GM12875 (cell line): Measurements from ENCODE around the gene SMAD4.

Experiments
- H3K4me3 ChIP-seq: one replicate; pipeline ENCODE4 v1.5.1; 2011; ENCODE audit warnings: low read depth, low read length, control low read depth
- TF ChIP-seq, protein P1 (sequence below): IDR thresholded peaks from 2 replicates; pipeline ENCODE4 v1.5.1; 2011; ENCODE audit warnings: low read depth, mild to moderate bottlenecking, control low read depth, inconsistent platforms, low read length, moderate library complexity, borderline replicate concordance; ENCODE audit not compliant: insufficient read depth

The SMAD4 gene

DNA sequence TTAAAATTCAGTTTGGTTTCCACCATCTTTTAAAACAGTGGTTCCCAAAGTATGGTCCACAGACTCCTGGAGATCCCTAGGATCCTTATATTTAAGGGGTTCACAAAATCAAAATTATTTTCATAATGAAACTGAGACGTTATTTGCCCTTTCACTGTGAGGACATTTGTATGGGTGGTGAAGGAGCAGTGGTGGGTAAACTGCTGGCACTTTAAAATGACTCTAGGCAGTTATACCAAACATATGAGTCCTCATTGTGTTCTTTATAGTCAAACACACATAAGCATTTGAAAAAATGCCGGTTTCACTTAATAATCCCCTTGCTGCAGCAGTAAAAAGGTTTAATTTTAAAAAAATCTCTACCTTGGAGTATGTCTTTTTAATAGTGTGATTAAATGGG is 7.2 kb downstream of the SMAD4 start:
- no peak overlapping the region for H3K4me3 ChIP-seq
- TF ChIP-seq, protein P1, sequence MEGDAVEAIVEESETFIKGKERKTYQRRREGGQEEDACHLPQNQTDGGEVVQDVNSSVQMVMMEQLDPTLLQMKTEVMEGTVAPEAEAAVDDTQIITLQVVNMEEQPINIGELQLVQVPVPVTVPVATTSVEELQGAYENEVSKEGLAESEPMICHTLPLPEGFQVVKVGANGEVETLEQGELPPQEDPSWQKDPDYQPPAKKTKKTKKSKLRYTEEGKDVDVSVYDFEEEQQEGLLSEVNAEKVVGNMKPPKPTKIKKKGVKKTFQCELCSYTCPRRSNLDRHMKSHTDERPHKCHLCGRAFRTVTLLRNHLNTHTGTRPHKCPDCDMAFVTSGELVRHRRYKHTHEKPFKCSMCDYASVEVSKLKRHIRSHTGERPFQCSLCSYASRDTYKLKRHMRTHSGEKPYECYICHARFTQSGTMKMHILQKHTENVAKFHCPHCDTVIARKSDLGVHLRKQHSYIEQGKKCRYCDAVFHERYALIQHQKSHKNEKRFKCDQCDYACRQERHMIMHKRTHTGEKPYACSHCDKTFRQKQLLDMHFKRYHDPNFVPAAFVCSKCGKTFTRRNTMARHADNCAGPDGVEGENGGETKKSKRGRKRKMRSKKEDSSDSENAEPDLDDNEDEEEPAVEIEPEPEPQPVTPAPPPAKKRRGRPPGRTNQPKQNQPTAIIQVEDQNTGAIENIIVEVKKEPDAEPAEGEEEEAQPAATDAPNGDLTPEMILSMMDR = no peak

DNA sequence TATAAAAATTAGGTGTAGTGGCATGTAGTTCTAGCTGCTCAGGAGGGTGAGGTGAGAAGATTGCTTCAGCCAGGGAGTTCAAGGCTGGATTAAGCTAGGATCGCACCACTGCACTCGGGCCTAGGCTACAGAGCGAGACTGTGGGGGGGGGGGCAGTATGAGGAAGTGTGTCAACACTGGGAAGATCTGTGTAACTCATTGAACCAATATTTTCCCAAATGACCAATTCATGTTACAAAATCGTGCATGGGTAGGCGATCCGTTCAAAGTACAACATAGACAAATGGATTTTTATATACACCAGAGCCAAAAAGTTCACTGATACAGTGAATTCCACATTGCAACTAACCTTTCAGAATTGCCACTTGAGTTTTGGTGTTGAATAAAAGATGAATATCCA is 8.1 kb downstream of the SMAD4 start:
- no peak overlapping the region for H3K4me3 ChIP-seq
- TF ChIP-seq, protein P1 = no peak

DNA sequence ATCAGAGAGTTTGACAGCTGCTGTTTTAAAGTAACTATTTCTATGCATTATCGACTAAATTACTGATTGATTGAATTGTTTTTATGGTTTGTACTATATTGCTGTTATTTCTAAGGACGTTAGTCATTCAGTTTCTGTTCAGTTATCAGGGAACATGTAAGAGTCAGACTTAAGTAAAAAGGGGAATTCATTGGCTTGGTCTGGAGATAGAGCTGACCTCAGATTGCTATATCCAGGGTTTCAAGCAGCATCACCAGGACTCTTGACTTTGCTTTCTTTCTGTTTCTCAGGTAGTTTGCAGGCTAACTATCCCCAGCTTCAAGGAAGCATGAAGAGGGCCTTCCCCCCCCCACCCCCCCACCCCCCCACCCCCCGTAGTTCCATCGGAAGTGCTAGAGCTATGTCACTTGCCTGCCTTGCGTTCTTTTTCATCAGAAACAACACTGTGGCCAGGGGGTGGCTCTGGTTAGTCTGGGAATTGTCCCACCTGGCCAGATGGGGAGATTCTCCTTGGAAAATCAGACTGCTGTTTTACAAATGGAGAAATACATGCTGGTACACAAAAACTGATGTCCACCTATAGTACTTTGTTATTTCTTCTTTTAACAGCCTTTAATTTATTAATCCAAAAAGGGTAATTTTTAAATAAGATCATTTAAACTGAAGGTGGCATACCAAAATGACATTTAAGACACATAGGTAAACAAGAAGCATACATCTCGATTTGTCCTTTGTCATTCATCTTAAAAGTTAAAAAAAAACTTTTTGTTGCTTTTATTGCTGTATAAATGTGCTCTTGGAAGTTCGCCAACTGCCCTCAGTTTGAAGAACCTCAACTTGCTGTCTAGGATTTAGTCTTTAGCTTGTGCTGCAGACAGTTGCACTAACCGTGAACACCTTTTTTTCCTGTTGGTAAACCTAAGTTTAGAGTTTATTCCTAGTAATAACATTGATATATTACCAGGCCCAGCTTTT is 9.4 kb downstream of the SMAD4 start:
- TF ChIP-seq, protein P1 = no peak
- no peak overlapping the region for H3K4me3 ChIP-seq

DNA sequence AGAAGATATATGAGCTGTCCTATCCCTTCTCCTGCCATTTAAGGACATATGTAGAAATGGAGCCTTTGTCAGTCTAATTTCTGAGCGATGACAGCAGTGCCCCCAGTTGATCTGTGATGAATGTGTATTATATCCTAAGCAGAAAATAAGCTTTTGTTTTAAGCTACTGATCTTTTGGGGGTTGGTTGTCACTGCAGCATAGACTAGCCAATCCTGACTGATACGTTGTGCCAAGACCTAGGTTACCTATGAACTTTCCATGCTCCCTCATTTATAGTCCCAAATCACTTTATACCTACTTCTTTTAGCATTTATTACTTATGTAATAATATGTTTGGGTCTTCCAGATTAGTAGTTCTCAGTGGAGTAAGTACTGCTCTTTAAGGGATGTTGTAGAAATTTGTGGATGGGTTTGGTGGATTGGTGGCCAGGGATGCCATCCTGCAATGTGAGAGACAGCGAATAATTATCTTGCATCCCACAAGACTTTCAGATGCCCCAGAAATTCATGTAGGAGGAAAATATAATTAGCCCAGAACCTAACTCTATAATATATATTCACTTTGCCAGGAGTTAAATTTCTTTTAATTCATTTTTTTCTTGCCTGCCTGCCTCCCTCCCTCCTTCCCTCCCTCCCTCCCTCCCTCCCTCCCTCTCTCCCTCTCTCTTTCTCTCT is 11.8 kb downstream of the SMAD4 start:
- no peak overlapping the region for H3K4me3 ChIP-seq
- TF ChIP-seq, protein P1 = no peak

DNA sequence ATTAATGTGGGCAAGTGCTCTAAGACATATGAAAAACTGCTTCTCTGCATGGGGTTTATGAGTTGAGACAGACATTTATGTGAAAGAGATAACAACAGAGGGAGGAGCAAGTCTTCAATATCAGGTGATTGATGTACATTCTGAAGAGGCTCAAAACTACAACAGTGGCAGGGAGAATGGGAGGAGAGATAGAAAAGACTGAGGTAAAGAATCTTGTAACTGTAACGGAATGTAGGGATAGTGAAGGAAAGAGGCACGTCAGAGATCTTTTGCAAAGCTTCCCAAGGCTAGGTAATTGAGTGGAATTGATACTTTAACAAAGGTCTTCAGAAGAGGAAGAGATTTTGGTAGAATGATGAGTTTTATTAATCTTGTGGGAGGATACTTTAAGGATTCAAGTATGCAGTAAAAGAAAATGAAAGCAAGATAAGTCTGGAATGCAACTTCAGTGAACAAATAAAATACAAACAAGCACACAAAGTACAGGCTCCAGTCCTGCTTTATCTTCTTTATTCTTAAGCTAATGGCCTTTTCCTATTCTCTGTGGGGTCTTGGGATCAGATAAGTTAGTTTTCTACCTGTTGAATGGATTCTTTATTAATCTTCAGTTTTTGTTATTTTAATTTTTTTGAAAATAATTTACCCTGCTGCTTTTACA is 15.0 kb downstream of the SMAD4 start:
- H3K4me3 ChIP-seq = no peak overlapping the region
- TF ChIP-seq, protein P1 = no peak

DNA sequence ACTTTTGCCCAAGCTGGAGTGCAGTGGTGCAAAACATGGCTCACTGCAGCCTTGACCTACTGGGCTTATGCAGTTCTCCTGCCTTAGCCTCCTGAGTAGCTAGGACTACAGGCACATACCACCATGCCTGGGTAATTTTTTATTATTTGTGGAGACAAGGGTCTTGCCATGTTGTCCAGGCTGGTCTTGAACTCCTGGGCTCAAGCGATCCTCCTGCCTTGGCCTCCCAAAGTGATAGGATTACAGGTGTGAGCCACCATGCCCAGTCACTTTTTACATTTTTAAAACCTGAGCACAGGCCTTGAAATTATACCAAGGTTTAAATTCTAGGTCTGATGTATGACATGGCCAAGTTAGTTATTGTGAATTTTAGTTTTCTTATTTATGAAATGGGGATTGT is 18.2 kb downstream of the SMAD4 start:
- TF ChIP-seq, protein P1 = no peak
- H3K4me3 ChIP-seq = no peak overlapping the region
